HG02840 (cell line): ENCODE results near the gene DCAF10.
"Not testable (repeated sequence)": the region's sequence is repeated elsewhere in the genome, so short reads cannot be mapped to it uniquely, and the experiment has no call there.

Experiments used
- ATAC-seq: cut with Tn5 transposase; IDR thresholded peaks from one replicate; pipeline ENCODE4 v1.9.1; 2021; ENCODE audit warnings: mild to moderate bottlenecking, moderate library complexity, moderate number of reproducible peaks; ENCODE audit not compliant: unreplicated experiment, low FRiP score

The DCAF10 gene

DNA sequence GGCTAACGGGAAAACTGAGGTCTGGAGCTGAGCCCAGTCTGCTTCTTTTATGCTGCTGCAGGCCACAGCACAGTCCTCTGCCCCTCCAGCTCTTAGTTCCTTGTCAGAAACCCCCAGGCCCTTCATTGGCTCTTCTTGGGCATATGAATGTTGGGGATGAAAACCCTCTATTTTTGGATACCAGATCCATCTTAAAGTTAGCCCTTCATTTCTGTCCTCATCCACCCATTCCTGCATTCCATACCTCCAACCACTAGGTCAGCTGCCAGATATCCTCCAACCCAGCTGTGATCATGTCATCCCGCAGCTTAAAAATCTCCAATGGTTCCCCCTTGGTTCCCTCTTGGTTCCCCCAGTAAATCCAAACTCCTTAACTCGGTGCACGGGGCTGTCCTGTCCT, 105.2 kb downstream of the DCAF10 start:
- no peak for ATAC-seq

DNA sequence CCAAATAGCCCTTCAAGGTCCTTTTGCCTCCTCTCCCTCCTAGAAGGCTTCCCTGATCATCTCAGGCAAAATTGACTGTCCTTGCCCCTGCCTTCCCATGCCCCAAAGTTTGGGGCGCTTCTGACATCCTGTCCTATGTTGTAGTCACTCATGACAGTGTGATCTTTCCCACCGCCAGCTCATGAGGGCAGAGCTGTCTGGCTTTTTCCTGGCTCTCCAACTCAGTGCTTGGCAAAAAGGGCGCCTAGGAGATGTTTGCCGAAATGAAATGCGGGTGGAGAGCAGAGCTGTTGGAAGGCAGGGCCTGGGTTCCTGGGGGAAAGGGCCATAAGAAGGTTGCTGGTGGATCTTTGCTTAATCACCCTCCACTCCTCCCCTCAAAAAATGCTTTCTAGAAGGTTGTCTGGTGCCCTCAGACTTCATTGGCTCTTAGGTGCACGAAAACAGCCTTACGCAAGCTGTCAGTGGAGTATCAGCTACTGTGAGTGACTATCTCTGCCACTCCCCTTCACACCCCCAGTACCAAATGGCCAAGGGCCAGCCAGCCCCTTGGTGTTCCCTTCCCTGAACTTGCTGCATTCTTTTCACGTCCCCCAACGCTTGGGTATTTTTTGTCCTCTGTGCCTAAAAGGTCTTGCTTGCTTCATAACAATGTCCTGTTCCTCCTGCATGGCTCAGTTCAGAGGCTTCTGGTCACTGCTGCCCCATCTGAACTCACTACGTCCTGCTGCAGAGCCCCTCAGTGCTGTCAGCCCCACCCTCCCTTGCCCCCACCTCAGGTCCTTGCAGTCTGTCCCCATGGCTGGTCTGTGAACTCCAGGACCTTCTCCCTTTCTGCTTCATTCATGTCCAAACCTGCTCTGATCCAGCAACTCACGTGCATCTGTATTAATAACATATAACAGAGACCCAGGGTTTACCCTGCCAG, 106.0 kb downstream of the DCAF10 start:
- ATAC-seq, result no peak

DNA sequence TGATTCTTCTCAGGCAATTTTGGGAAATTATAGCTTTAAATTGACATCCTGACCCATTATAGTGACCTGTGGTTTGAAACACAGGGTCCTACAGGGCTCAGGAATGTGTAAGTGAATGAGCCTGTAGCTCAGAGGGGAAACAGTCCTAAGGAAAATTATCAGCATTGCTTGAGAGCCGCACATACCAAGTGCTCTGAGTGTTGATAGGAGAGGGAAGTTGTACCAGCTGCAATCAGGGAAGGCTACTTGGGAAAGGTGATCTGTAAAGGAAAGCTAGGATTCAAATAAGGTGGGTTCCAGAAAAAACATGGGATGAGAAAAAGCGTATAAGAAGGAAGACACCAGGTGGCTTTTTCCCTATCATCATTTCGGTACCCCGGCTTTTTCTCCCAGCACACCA, 107.7 kb downstream of the DCAF10 start:
- no peak for ATAC-seq

DNA sequence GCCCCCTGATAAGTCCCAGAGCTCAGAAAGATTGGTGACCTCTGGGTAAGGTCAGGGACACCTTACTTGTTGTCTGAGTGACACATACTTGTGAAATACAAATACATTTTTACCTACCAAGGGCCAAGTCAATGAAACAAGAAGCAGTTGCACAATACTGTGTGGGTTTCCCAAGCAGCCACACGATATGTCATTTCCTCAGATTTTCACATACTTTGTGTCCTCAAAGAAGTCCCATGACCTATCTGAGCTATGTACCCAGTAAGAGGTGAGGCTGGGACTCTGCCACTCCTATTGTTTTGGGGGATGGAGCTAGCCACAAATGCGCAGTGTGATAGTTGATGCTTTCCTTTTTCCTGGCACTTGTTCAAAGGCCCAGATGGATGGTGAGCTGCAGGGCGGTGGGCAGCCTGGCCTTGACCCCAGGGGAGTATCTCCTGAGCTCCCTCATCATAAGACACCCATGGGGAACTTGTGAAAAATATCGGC, 108.1 kb downstream of the DCAF10 start:
- no peak for ATAC-seq

DNA sequence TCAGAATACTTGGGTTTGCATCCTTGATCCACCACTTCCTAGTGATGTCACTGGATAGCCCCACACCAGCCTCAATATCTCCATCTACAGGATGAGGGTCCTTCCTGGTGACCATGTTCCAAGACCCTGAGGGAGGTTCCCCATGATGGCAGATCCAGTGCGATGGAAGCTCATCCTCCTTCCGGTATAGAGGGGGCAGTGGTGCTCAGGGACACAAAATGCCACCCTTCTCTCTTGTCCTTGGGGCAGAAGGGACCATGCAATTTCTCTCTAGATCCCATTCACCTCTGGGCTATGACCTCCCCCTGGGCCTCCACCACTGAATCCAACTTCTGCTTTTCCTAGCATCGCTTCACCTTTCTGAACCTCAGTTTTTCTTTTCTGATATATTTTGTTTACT, 108.7 kb downstream of the DCAF10 start:
- no peak for ATAC-seq

DNA sequence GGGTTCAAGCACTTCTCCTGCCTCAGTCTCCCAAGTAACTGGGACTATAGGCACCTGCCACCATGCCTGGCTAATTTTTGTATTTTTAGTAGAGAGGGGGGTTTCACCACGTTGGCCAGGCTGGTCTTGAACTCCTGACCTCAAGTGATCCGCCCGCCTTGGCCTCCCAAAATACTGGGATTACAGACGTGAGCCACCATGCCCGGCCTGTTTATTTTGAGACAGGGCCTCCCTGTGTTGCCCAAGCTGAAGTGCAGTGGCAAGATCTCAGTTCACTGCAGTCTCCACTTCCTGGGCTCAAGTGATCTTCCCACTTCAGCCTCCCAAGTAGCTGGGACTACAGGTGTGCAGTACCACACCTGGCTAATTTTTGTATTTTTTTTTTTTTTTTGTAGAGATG, 109.2 kb downstream of the DCAF10 start:
- not testable (repeated sequence) for ATAC-seq

DNA sequence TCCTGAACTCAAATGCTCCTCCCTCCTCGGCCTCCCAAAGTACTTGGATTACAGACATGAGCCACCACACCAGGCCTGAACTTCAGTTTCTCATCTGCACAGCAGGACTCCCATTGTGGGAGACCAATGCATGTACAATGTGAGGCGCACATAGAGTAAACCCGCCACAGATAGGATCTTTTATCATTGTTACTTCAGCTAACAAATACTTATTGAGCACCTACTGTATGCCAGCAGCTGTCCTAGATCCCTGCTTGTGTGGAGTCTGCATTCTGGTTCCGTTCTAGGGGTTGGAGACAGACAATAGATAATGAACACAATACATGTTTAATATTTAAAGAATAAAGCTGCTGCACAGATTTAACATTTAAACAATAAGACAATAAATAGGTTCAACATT, 109.7 kb downstream of the DCAF10 start:
- ATAC-seq, result no peak

DNA sequence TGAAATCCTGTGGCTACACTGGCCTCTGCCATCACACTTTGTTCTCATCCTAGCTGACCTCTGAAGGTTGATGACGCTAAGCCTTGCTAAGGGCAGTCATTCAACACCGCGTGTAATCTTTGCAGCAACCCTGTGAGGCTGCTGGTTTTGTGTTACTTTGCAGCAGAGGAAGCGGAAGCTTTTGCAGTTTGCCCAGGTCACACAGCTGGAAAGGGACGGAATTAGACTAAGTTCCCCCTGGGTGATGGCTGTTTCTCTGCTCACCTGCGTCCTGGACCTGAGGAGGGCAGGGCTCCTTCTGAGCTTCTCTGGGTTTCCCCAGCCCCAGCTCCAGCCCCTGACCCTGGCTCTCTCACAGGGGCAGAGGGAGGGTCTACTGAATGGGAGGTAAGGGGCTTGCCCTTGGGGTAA, 110.7 kb downstream of the DCAF10 start:
- no peak for ATAC-seq

DNA sequence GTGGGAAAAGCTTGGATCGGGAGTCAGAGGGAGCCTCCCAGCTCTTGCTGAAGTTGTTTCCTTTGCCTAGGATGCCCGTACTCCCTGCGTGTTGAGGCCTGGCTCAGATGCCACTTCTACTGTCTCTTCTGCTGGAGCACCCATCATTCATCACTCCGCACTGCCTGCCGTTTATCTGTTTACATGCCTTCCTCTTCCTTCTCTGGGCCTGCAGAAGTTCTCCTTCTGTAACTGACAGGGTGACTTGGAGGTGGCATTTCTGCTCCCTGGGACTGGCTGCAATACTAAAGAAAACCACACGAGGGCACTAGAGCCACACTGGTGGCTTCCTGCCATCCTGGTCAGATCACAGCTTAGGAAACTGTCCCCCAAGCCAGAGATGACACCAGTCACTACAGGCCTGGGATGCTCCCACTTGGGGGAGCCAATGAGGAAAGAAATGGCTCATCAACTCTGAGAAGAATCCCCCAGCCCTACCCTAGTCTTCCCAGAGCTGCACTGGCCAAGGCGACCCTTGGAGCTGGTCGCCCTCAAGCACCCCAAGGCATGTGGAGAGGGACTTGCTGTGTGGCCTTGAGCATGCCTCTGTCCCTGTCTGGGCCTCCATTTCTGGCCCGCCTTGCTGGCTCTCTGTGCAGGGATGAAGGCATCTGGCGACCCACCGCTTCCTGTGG, 113.0 kb downstream of the DCAF10 start:
- no peak for ATAC-seq

DNA sequence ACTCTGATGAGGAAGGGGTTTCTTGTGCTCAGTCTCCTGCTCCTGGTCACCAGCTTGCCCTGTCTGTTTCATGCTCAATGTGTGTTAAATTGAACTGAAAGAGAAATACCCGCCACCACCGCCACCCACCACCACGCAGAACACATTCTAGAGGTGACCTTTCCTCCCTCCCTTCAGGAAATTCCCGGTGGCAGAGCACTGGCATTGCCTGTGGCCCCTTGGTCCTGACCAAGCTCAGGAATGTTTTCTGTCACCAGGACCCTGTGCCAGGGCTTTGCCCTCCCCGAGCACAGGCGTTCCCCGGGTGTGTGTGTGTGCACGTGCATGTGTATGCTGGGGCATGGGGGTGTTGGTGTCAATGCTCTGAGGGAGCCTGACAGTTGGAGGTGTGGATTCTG, 113.6 kb downstream of the DCAF10 start:
- no peak for ATAC-seq

DNA sequence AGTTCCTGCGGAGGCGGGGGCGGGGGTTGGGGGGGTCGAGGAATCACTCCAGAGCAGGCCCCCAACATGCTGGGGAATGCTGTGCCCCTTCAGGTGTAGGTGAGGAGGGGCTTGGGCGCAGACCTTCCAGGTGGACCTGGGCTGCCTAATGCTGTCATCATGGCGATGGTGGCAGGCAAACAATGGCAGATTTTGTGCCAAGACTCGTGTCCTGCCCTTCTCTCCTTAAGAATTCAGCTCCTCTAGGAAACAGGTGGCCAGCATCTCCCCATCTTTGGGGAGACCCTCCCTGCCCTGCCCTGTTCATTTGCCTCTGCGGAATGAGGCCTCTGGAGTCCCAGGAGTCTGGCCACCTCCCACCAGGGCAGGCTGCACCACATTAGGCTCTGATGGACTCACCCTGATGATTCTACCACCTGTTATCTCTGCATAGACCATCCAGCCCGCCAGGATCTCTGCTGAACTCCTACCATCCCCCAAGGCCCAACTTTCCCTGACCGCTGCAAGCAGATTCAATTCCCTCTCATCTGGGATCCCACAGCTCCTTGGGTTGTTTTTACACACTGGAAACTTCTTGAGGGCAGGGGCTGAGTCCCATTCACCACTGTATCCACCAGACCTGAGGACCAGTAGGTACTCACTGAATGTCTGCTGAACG, 114.2 kb downstream of the DCAF10 start:
- no peak for ATAC-seq

DNA sequence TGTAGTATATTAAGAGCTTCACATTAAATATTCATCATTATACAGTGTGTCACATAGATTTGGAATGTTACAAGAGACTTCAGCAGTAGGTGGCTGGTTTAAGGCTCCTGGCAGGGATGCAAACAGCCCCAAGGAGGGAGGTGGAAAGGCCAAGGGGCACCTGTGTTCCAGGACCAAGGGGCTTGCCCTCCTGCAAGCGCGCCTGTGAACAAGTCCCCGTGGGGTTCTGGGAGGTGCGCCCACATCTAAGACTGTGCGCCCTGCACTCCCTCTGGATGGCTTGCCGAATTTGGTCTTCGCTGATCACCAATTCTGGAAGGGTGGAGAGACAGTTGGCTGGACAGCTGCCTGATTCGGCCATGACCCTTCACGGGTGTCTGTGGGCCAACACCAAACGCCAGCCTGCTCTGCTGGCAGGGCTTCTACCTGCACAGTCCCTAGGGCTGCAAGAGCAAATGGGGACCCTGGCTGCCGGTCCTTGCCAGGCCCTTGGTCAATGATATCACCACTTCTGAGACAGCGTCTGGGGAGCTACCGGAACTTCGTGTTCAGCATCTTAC, 115.4 kb downstream of the DCAF10 start:
- ATAC-seq, result no peak

DNA sequence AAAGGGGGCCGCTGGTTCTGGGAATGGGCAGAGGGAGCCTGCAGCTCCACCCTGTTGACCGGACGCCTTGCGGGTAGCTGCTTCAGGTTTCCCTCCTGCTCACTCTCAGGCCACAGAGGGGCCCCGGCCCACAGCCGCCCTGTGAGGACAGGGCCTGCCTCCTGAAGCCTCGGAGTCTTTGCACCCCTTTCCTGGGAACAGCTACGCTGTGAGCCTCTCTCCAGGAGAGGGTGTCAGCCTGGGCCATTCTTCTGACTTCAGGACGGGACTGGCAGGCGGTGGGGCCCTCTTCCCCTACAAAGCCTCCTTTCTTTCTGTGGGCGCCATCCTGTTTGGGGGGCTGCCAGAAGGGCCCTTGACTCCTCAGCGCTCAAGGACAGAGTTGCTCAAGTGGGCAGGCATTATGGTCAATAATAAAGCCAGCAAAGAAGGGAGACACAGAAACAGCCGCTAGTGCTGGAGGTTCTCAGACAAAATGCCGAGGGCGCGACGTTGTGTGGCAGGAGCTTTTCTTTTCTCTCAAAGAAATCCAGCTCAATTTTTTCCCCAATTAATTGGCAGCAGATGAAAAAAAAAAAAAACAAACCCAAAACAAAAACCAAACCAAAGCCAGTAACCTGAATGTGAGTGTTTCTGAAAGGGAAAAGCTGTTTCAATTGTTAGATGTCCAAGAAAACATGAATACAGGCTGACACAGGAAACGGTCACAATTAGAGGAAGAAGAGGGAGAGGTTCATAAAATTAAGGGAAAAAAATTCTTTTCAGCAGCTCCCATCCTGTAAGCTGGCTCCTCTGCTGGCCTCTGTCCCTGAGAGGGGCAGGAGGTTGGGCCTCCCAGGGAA, 116.1 kb downstream of the DCAF10 start:
- no peak for ATAC-seq
